A673 (cell line): ENCODE data around the gene DMAC2L. TPM values are rescaled to one million over a fixed set of nuclear protein-coding genes. Genes with fewer than 3 reads are reported as not detected.
"Not testable (repeated sequence)": the region's sequence is repeated elsewhere in the genome, so short reads cannot be mapped to it uniquely, and the experiment has no call there.

Experiments used
- BruUV-seq: library from RNA; stranded (reverse); fragments of 400-500 nt; replicated peaks from 2 replicates; lab custom pipeline; 2021; lab: Mats Ljungman, UMichigan
- CTCF ChIA-PET: fragments of 300-600 bp; sonication (Branson Sonifier 250); formaldehyde crosslinking; loops from one replicate; lab custom pipeline; 2022; ENCODE audit warnings: antibody characterized with exemption; lab: Charles Lee
- POLR2A ChIA-PET: fragments of 300-600 bp; sonication (Branson Sonifier 250); formaldehyde crosslinking; loops from one replicate; lab custom pipeline; 2022; ENCODE audit warnings: antibody characterized with exemption; ENCODE audit not compliant: low non-redundant PET; lab: Charles Lee
- DNase-seq: peaks from one replicate; pipeline ENCODE4 v3.0.0-alpha.2; 2015; ENCODE audit warnings: low spot score
- H3K27ac ChIP-seq: fragments of 200-600 bp; sonication (generic); 2 replicates; pipeline ENCODE4 v1.5.1; 2016; ENCODE audit warnings: mixed run types, low read depth, mild to moderate bottlenecking, mixed read lengths, antibody characterized with exemption, low read length; ENCODE audit not compliant: poor library complexity, severe bottlenecking
- H3K27me3 ChIP-seq: fragments of 200-600 bp; sonication (generic); replicated peaks from 2 replicates; pipeline ENCODE4 v1.6.1; 2017; ENCODE audit warnings: mixed run types, low read depth, mild to moderate bottlenecking, mixed read lengths, antibody characterized with exemption, low read length; ENCODE audit not compliant: insufficient read depth, poor library complexity
- H3K36me3 ChIP-seq: fragments of 200-600 bp; sonication (generic); 2 replicates; pipeline ENCODE4 v1.6.1; 2016; ENCODE audit warnings: mixed run types, mild to moderate bottlenecking, mixed read lengths, antibody characterized with exemption, low read length; ENCODE audit not compliant: insufficient read depth, poor library complexity, severe bottlenecking
- H3K4me1 ChIP-seq: fragments of 200-600 bp; sonication (generic); 2 replicates; pipeline ENCODE4 v1.6.1; 2017; ENCODE audit warnings: mixed run types, mild to moderate bottlenecking, mixed read lengths, antibody characterized with exemption, low read length; ENCODE audit not compliant: insufficient read depth, poor library complexity, severe bottlenecking
- H3K4me3 ChIP-seq: fragments of 200-600 bp; sonication (generic); 2 replicates; pipeline ENCODE4 v1.5.1; 2016; ENCODE audit warnings: low read depth, mixed run types, mild to moderate bottlenecking, mixed read lengths, low read length; ENCODE audit not compliant: poor library complexity, severe bottlenecking
- H3K9me3 ChIP-seq: fragments of 200-600 bp; sonication (generic); 2 replicates; pipeline ENCODE4 v1.6.1; 2016; ENCODE audit warnings: mixed run types, low read depth, mild to moderate bottlenecking, mixed read lengths, antibody characterized with exemption, low read length; ENCODE audit not compliant: poor library complexity, severe bottlenecking
- EZH2 ChIP-seq: fragments of 200-600 bp; sonication (generic); IDR thresholded peaks from 2 replicates; pipeline ENCODE4 v1.6.1; 2017; ENCODE audit warnings: borderline replicate concordance, low read depth, mild to moderate bottlenecking, mixed read lengths, antibody characterized with exemption, low read length; ENCODE audit not compliant: poor library complexity, severe bottlenecking
- intact Hi-C: fragments of 100-400 bp; cut with micrococcal nuclease; formaldehyde crosslinking; loops from one replicate; pipeline ENCODE4 v1.10.0; 2022; ENCODE audit not compliant: unreplicated experiment
- total RNA-seq: library from RNA; stranded (reverse); gene quantifications from 2 replicates; pipeline ENCODE4 v1.2.3, GENCODE V29; 2021
- TF ChIP-seq, protein P1 (sequence below): fragments of 300-800, 200-600 bp; sonication (generic); conservative IDR thresholded peaks from 2 replicates; pipeline ENCODE4 v1.5.1; 2017; ENCODE audit warnings: low read depth, mild to moderate bottlenecking, antibody characterized with exemption, low read length, moderate library complexity, mixed read lengths

DMAC2L gene
- total RNA-seq, 1 experiment from 2014 or later, result 18.4 TPM

DNA sequence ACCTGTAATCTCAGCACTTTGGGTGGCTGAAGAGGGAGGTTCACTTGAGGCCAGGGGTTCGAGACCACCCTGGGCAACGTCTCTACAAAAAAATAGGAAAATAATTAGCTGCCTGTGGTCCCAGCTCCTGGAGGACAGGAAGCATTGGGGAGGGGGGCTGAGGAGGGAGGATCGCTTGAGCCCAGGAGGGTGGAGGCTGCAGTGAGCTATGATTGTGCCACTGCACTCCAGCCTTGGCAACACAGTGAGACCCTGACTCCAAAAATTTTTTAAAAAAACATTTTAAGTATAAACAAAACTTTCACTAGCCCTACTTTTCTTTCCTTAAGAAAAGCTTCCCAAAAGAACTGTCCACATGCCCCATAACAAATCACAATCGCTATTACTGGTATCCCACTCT lies 1.7 kb upstream of the DMAC2L start:
- Histone ChIP-seq H3K4me3 (peak overlapping the region; percentile 85), H3K27ac (no peak overlapping the region), H3K36me3 (peaks cover 6% of the 10 kb centered on the region), H3K4me1 (peaks cover 11% of the 10 kb centered on the region), H3K9me3 (no peaks in the 10 kb centered on the region), H3K27me3 (no peaks in the 10 kb centered on the region)
- CTCF ChIA-PET, result no interaction called here
- no peak for DNase-seq
- no TSS peak for BruUV-seq
- intact Hi-C loops, result loop anchor here (5.0 kb wide), 1 partner anchor 443 kb away; no protein-coding TSS in a partner anchor
- POLR2A ChIA-PET, result no interaction called here
- TF ChIP-seq, protein P1, sequence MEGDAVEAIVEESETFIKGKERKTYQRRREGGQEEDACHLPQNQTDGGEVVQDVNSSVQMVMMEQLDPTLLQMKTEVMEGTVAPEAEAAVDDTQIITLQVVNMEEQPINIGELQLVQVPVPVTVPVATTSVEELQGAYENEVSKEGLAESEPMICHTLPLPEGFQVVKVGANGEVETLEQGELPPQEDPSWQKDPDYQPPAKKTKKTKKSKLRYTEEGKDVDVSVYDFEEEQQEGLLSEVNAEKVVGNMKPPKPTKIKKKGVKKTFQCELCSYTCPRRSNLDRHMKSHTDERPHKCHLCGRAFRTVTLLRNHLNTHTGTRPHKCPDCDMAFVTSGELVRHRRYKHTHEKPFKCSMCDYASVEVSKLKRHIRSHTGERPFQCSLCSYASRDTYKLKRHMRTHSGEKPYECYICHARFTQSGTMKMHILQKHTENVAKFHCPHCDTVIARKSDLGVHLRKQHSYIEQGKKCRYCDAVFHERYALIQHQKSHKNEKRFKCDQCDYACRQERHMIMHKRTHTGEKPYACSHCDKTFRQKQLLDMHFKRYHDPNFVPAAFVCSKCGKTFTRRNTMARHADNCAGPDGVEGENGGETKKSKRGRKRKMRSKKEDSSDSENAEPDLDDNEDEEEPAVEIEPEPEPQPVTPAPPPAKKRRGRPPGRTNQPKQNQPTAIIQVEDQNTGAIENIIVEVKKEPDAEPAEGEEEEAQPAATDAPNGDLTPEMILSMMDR, result no peak
- no peak for TF ChIP-seq EZH2

DNA sequence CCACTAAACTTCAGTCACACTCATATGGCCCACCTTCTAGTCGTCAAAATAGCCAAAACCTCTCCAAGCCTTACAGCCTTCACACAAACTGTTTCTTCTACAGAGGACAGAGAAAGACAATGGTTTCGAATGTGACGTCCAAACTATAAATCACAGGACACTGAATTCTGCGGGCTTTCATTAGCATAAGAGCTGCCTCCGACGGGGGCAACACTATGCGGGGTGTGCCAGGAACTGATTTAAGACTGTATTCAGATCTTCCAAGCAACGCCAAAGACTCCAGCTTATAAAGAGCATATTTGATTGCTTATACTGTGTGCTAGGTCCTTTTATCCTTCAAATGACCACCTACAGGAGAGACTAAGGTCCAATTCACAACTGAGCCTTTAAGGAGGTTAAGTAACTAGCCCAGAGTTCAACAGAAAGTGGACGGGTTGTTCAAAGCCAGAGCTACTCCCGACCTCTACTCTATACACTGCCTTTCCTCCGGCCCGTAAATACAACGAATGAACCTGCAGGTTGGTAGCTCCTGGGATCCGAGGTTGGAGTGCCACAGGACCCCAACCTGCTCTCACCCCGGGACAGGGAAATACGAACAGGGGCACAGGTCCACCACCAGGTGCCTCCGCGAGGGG lies 670 bp upstream of the DMAC2L start:
- Histone ChIP-seq H3K4me1 (peaks cover 11% of the 10 kb centered on the region), H3K27ac (peak overlapping the region; percentile 94), H3K27me3 (no peaks in the 10 kb centered on the region), H3K36me3 (peaks cover 6% of the 10 kb centered on the region), H3K4me3 (peak overlapping the region; percentile 85), H3K9me3 (no peaks in the 10 kb centered on the region)
- TSS peak; percentile 73 for BruUV-seq
- DNase-seq, result peak; percentile 51
- ChIA-PET POLR2A (no interaction called here), CTCF (no interaction called here)
- TF ChIP-seq, protein P1, result peak; percentile 29; the same call in 1 of the 2 replicates
- no peak for TF ChIP-seq EZH2
- intact Hi-C loops, result loop anchor here (5.0 kb wide), 1 partner anchor 444 kb away; no protein-coding TSS in a partner anchor

DNA sequence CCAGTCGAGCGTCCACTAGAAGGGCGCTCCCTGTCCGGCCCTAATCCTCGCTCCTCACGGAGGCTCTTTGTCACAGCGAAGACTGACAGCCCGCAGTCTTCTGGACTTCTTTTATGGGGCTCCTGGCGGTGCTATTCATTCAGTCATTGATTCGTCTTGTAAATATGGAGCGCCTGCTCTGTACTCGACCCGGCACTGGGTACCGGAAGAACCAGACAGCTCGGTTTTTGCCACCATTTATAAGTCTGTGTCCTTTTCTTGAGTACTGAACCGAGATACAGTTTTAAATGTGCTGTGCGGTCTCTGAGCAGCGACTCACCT lies 570 bp downstream of the DMAC2L start:
- Histone ChIP-seq H3K36me3 (peaks cover 6% of the 10 kb centered on the region), H3K27ac (peak overlapping the region; percentile 94), H3K27me3 (no peaks in the 10 kb centered on the region), H3K4me1 (peaks cover 11% of the 10 kb centered on the region), H3K4me3 (peak overlapping the region; percentile 85), H3K9me3 (no peaks in the 10 kb centered on the region)
- no TSS peak for BruUV-seq
- ChIA-PET CTCF (interaction anchor here (0.6 kb wide), 1 partner anchor 464 kb away, joined by 5 read pairs; no protein-coding TSS in a partner anchor), POLR2A (interaction anchor here (0.6 kb wide), 1 partner anchor 9 kb away, joined by 6 read pairs; no protein-coding TSS in a partner anchor)
- no peak for DNase-seq
- intact Hi-C loops, result loop anchor here (1.0 to 5.0 kb wide), 2 partner anchors 195 to 445 kb away; no protein-coding TSS in a partner anchor
- no peak for TF ChIP-seq EZH2
- TF ChIP-seq, protein P1, result no peak

DNA sequence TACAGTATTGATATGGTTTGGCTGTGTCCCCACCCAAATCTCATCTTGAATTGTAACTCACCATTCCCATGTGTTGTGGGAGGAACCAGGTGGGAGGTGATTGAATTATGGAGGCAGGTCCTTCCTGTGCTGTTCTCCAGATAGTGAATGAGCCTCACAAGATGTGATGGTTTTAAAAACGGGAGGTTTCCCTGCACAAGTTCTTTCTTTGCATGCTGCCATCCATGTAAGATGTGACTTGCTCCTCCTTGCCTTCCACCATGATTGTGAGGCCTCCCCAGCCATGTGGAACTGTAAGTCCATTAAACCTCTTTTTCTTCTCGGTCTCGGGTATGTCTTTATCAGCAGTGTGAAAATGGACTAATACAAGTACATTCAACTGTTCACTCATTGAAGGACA lies 2.0 kb downstream of the DMAC2L start:
- H3K9me3 ChIP-seq, H3K36me3 ChIP-seq, H3K27ac ChIP-seq, BruUV-seq, H3K27me3 ChIP-seq, DNase-seq, H3K4me3 ChIP-seq, POLR2A ChIA-PET, CTCF ChIA-PET: not testable (repeated sequence)
- peaks cover 11% of the 10 kb centered on the region for H3K4me1 ChIP-seq
- intact Hi-C loops, result loop anchor here (5.0 kb wide), 1 partner anchor 447 kb away; no protein-coding TSS in a partner anchor
